ENCODE data around the gene PRDM16. TPM values are rescaled to one million over a fixed set of nuclear protein-coding genes. Genes with fewer than 3 reads are reported as not detected.

The PRDM16 gene
- polyA plus RNA-seq, 1 experiment, result 0.06 TPM

DNA sequence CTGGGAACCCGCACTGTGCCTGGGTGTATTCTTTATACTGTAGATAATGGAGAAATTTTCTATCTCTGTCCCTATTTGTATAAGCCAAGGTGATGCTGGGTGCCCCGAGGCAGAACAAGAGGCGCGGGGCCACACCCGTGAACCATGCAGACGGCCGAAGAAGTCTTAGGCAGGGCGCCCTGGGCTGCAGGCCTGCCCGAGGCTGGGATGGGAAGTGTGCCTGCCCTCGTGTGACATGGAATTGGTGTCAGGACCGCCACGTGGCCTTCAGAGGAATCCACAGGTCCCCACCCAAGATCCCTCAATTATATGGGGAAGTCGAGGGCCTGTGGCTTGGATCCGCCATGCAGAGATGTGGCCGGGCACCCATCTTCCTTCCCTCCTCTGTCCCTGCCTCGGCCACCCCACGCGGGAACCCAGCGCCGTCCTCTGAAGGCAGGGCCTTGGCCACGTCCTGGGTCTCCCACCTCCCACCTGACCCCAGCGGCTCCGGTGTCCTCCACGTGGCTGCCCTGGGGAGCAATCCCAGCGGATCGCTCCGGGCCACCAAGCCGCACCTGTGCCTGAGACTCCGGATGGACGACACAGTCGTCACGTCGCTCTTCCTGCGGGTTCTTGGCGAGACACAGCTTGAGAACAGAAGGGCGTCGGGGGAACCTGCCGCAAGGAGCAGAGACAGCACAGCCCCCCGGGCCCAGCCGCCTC is 365.6 kb downstream of the PRDM16 start:
- ChIA-PET POLR2A (no interaction called here), CTCF (interaction anchor here (1.0 kb wide), 1 partner anchor 18 kb away, joined by 3 read pairs; no protein-coding TSS in a partner anchor)
- Histone ChIP-seq H3K27ac (ENCODE audit: low read depth, low read length) (no peak overlapping the region), H3K27me3 (ENCODE audit: control insufficient read depth, insufficient read depth, low read length) (no peaks in the 10 kb centered on the region), H3K9me3 (ENCODE audit: control insufficient read depth, insufficient read depth, low read length) (peaks cover 10% of the 10 kb centered on the region; the same call in 1 of the 2 replicates), H3K4me3 (ENCODE audit: low read depth, low read length) (no peak overlapping the region)
- TF ChIP-seq CTCF (IDR thresholded peaks at IDR 0.05; ENCODE audit: low read depth, low read length), result no peak
- DNase-seq (ENCODE audit: low read depth, low spot score), result no peak

DNA sequence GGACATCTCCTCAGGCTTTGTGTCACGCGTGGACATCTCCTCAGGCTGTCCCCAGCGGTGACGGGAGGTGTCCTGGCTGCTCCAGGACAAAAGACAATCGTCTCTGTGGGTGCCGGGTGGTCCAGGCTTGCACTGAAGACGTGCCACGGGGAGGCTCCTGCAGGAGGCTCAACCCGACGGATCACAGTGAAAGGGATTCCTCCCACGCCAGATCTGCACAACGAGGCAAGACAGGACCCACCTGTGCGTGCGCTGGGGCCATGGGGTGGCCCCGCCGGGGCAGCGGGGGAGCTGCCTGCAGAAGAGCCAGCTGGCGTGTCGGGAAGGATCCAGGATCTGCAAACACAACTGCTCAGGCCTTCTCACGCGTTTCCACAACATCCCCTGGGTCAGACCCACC is 366.7 kb downstream of the PRDM16 start:
- Histone ChIP-seq H3K9me3 (ENCODE audit: control insufficient read depth, insufficient read depth, low read length) (peaks cover 10% of the 10 kb centered on the region; the same call in 1 of the 2 replicates), H3K27me3 (ENCODE audit: control insufficient read depth, insufficient read depth, low read length) (peaks cover 5% of the 10 kb centered on the region), H3K4me3 (ENCODE audit: low read depth, low read length) (no peak overlapping the region), H3K27ac (ENCODE audit: low read depth, low read length) (no peak overlapping the region)
- no peak for DNase-seq (ENCODE audit: low read depth, low spot score)
- ChIA-PET POLR2A (no interaction called here), CTCF (no interaction called here)
- TF ChIP-seq CTCF (IDR thresholded peaks at IDR 0.05; ENCODE audit: low read depth, low read length), result no peak

GRCh38 chr1:3436451-3436850 is 367.4 kb downstream of the PRDM16 start:
- no peak overlapping the region for H3K27ac ChIP-seq (ENCODE audit: low read depth, low read length)
- H3K4me3 ChIP-seq (ENCODE audit: low read depth, low read length), result no peak overlapping the region
- DNase-seq (ENCODE audit: low read depth, low spot score), result no peak
- H3K27me3 ChIP-seq (ENCODE audit: control insufficient read depth, insufficient read depth, low read length), result peaks cover 10% of the 10 kb centered on the region
- CTCF ChIA-PET, result no interaction called here
- POLR2A ChIA-PET, result no interaction called here
- H3K9me3 ChIP-seq (ENCODE audit: control insufficient read depth, insufficient read depth, low read length), result peaks cover 10% of the 10 kb centered on the region; the same call in 1 of the 2 replicates
- no peak for TF ChIP-seq CTCF (IDR thresholded peaks at IDR 0.05; ENCODE audit: low read depth, low read length)

GRCh38 chr1:3436901-3437300 is 367.9 kb downstream of the PRDM16 start:
- Histone ChIP-seq H3K9me3 (ENCODE audit: control insufficient read depth, insufficient read depth, low read length) (peaks cover 10% of the 10 kb centered on the region; the same call in 1 of the 2 replicates), H3K27ac (ENCODE audit: low read depth, low read length) (no peak overlapping the region), H3K4me3 (ENCODE audit: low read depth, low read length) (no peak overlapping the region), H3K27me3 (ENCODE audit: control insufficient read depth, insufficient read depth, low read length) (peaks cover 10% of the 10 kb centered on the region)
- POLR2A ChIA-PET, result no interaction called here
- no peak for TF ChIP-seq CTCF (IDR thresholded peaks at IDR 0.05; ENCODE audit: low read depth, low read length)
- CTCF ChIA-PET, result no interaction called here
- no peak for DNase-seq (ENCODE audit: low read depth, low spot score)

- H3K27ac ChIP-seq (ENCODE audit: low read depth, low read length), result no peak overlapping the region
- POLR2A ChIA-PET, result no interaction called here
- peaks cover 10% of the 10 kb centered on the region; the same call in 1 of the 2 replicates for H3K9me3 ChIP-seq (ENCODE audit: control insufficient read depth, insufficient read depth, low read length)
- peaks cover 15% of the 10 kb centered on the region for H3K27me3 ChIP-seq (ENCODE audit: control insufficient read depth, insufficient read depth, low read length)
- no peak overlapping the region for H3K4me3 ChIP-seq (ENCODE audit: low read depth, low read length)
- TF ChIP-seq CTCF (IDR thresholded peaks at IDR 0.05; ENCODE audit: low read depth, low read length), result no peak
- CTCF ChIA-PET, result no interaction called here
- no peak for DNase-seq (ENCODE audit: low read depth, low spot score)
These were observed 369.7 kb downstream of the PRDM16 start for GRCh38 chr1:3438661-3439180.

All from AG04450 (cell line).